ENCODE data around the gene CAND2.

The CAND2 gene

DNA sequence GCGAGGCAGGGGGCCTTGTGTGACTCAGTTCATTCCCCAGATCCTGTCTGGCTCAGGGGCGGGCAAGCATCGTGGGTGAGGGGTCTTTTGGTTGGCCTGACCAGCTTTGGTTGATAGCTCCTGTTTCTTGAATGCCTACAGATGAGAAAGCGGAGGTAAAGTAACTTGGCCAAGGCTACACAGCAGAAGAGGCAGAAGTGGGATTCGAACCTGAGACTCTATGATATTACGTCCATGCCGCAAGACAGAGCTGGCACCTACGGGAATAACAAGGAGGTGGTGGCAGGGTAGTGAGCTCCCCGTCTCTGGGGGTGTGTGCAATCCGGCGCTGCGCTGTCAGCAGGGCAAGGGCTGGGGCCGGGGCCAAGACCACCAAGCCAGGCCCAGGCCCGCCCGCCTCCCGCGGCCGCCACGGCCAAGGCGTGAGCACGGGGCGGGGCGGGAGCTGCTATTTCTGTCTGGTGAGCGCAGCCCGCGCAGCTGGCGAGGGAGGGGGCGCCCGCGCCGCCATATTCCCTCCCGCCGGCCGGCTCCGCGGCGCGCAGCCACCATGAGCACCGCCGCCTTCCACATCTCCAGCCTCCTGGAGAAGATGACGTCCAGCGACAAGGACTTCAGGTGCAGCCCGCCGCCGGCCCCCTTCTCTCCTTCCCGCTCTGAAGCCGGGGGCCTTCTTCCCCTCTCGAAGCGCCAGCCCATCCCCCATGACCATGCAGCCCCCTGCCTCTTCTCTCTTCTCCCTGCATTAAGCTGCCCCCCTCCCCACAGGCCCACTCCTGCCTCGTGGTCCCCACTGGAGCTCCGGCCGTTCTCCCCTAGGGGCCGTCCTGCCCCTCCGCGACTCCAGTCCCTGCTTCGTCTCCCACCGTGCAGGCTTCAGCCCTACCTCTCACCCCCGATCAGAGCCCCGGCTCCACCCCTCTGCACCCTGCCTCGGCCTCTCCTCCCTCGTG lies at the start of gene CAND2:
Gene CAND2, plus strand, starts transcription at position 510 of the 953 bp plus-strand sequence. Its CDS starts 41 bp downstream, at position 551.
- TF ChIP-seq, protein P1, sequence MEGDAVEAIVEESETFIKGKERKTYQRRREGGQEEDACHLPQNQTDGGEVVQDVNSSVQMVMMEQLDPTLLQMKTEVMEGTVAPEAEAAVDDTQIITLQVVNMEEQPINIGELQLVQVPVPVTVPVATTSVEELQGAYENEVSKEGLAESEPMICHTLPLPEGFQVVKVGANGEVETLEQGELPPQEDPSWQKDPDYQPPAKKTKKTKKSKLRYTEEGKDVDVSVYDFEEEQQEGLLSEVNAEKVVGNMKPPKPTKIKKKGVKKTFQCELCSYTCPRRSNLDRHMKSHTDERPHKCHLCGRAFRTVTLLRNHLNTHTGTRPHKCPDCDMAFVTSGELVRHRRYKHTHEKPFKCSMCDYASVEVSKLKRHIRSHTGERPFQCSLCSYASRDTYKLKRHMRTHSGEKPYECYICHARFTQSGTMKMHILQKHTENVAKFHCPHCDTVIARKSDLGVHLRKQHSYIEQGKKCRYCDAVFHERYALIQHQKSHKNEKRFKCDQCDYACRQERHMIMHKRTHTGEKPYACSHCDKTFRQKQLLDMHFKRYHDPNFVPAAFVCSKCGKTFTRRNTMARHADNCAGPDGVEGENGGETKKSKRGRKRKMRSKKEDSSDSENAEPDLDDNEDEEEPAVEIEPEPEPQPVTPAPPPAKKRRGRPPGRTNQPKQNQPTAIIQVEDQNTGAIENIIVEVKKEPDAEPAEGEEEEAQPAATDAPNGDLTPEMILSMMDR (IDR thresholded peaks at IDR 0.05) = no peak

DNA sequence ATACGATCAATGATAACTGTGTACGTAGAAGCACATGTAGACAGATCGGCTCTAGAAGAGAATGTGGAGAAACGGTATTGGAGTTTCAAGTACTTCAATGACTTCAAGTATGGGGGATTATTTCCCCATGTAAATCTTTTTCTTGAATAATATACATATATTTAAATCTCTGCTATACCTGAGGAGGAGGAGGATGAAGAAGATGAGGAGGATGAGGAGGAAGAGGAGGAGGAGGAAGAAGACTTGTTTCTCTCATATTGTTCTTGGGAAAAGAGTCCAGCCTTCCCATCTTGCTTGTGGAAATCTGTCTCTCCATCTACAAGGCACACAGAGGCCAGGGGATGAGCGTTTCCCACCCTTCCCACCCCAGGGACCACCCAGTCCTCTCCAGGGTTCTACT lies 48.0 kb upstream of the CAND2 start:
- TF ChIP-seq, protein P1 (IDR thresholded peaks at IDR 0.05) = no peak

DNA sequence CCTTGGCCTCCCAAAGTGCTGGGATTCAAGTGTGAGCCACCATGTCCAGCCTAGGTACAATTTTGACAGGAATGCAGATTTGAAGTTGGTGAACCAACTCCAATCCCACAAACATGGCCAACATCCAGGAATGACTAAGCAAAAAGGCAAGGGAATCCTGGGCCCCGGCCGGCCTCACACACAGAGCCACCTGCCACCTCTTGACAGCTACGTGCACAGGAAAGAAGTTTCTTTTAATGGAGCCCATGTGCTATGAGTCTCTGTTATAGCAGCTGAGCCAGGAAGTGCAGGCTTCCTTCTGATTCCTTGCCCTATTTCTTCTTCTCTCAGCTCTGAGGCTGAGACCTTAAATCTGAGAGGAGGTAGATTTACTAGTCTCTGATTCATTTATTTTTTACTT lies 46.3 kb upstream of the CAND2 start:
- TF ChIP-seq, protein P1 (IDR thresholded peaks at IDR 0.05) = no peak

DNA sequence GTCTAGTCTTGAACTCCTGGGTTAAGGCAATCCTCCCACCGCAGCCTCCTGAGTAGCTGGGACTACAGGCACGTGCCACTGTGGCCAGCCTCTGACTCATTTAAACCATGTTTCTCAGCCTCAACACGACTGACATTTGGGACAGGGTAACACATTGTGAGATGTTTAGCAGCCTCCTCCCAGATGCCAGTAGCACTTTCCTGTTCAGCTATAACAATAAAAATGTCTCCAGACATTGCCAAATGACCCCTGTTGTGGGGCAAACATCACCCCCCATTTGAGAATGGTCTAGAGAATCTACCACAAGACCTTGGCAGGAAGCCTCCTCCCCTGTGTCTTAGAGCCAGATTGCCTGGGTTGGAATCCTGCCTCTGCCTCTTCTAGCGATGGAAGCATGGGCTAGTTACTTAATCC lies 45.8 kb upstream of the CAND2 start:
- TF ChIP-seq, protein P1 (IDR thresholded peaks at IDR 0.05) = no peak

DNA sequence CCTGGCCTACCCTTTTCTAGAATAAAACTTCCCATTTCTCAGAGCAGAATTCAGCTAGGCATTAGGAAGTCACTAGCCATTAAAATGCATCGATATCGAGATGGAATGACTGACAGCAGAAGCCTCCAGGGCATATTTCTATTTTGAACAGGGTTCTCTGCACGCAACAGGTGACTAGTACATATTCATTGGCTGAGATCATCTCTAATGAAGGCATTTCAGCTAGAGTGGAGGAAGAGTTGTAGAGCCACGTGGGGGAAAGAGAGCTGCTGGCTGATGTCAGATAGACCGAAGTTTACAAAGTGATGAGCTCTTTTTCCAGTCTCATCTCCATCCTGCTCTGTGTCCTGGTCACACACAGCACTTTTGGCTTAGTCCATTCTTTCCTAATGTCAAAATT lies 44.9 kb upstream of the CAND2 start:
- TF ChIP-seq, protein P1 (IDR thresholded peaks at IDR 0.05) = no peak

DNA sequence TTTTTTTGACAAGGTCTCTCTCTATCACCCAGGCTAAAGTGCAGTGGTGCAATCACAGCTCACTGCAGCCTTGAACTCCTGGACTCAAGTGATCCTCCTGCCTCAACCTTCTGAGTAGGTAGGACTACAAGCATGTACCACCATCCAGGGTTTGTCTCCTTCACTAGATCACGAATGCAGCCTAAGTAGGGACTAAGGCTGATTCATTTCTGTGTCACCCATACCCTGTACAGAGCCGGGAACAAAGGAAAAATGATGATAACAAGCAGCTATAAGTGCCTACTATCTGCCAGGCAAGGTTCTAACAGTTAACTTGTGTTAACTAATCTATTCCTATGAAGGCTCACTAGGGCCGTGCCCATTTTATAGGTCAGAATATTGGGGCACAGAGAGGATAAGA lies 44.4 kb upstream of the CAND2 start:
- TF ChIP-seq, protein P1 (IDR thresholded peaks at IDR 0.05) = no peak

DNA sequence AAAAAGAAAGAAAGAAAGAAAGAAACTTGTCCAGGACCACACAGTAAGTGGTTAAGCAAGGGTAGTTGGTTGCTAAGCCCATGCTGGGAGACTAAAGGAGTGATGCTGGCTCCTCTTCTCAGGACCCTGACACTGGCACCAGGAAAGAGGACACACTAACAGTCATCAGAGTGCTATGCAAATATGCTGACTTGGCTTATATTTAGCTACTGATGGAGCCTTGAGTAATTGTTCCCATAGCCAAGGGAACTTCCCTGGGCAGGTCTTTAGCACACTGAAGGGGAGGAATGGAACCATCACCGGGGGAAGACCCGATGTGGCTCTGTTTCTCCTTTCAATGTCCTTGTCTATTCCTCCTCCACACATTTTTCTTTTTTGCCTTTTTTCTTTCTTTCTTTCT lies 43.7 kb upstream of the CAND2 start:
- TF ChIP-seq, protein P1 (IDR thresholded peaks at IDR 0.05) = no peak

All from LNCAP (cell line).